ENCODE data around the gene OTOA. TPM values are rescaled to one million over a fixed set of nuclear protein-coding genes. Genes with fewer than 3 reads are reported as not detected.
"Not testable (repeated sequence)": the region's sequence is repeated elsewhere in the genome, so short reads cannot be mapped to it uniquely, and the experiment has no call there.

OTOA gene
- total RNA-seq, 2 experiments from 2014 or later = 0.15 to 0.18 TPM

- ChIA-PET CTCF (interaction anchor here (1.2 to 5.0 kb wide), 5 partner anchors 13 to 63 kb away, joined by 3 to 40 read pairs (median 8); no protein-coding TSS in a partner anchor), POLR2A (interaction anchor here (0.8 to 3.7 kb wide), 5 partner anchors 35 to 654 kb away, joined by 3 to 27 read pairs (median 5); partner anchors contain the start of gene METTL9)
- no peaks in the 10 kb centered on the region for H3K9me3 Mint-ChIP-seq
- peak overlapping the region; percentile 76 for H3K4me3 Mint-ChIP-seq
- peak overlapping the region; percentile 91 for H3K27ac Mint-ChIP-seq
- H3K27me3 Mint-ChIP-seq = no peaks in the 10 kb centered on the region
- no peak for DNase-seq
- peaks cover 48% of the 10 kb centered on the region for H3K4me1 Mint-ChIP-seq
- peaks cover 7% of the 10 kb centered on the region for H3K36me3 Mint-ChIP-seq (ENCODE audit: low read depth)
Measured at GRCh38 chr16:21644674-21645073, 19.1 kb upstream of the OTOA start.

GRCh38 chr16:21645261-21645721, 18.5 kb upstream of the OTOA start:
- peak; percentile 42 for DNase-seq

GRCh38 chr16:21646091-21646490, 17.7 kb upstream of the OTOA start:
- peaks cover 7% of the 10 kb centered on the region for H3K36me3 Mint-ChIP-seq (ENCODE audit: low read depth)
- H3K4me3 Mint-ChIP-seq = peak overlapping the region; percentile 76
- H3K9me3 Mint-ChIP-seq = no peaks in the 10 kb centered on the region
- H3K27me3 Mint-ChIP-seq = no peaks in the 10 kb centered on the region
- peaks cover 47% of the 10 kb centered on the region for H3K4me1 Mint-ChIP-seq
- DNase-seq = no peak
- H3K27ac Mint-ChIP-seq = peak overlapping the region; percentile 91
- ChIA-PET POLR2A (interaction anchor here (0.7 to 3.7 kb wide), 10 partner anchors 11 to 306 kb away, joined by 3 to 27 read pairs (median 4); partner anchors contain the start of gene METTL9), CTCF (interaction anchor here (0.8 to 5.0 kb wide), 7 partner anchors 11 to 62 kb away, joined by 3 to 40 read pairs (median 3); no protein-coding TSS in a partner anchor)

More at GRCh38 chr16:21645261-21645721, 18.5 kb upstream of the OTOA start:
- Mint-ChIP-seq H3K9me3 (no peaks in the 10 kb centered on the region), H3K27ac (peak overlapping the region; percentile 91), H3K27me3 (no peaks in the 10 kb centered on the region), H3K4me1 (peaks cover 48% of the 10 kb centered on the region), H3K4me3 (peak overlapping the region; percentile 76), H3K36me3 (ENCODE audit: low read depth) (peaks cover 7% of the 10 kb centered on the region)
- ChIA-PET CTCF (interaction anchor here (0.6 to 5.0 kb wide), 9 partner anchors 10 to 365 kb away, joined by 3 to 40 read pairs (median 3); no protein-coding TSS in a partner anchor), POLR2A (interaction anchor here (0.7 to 3.7 kb wide), 15 partner anchors 12 to 653 kb away, joined by 3 to 27 read pairs (median 4); partner anchors contain the start of genes METTL9 and UQCRC2)

DNA sequence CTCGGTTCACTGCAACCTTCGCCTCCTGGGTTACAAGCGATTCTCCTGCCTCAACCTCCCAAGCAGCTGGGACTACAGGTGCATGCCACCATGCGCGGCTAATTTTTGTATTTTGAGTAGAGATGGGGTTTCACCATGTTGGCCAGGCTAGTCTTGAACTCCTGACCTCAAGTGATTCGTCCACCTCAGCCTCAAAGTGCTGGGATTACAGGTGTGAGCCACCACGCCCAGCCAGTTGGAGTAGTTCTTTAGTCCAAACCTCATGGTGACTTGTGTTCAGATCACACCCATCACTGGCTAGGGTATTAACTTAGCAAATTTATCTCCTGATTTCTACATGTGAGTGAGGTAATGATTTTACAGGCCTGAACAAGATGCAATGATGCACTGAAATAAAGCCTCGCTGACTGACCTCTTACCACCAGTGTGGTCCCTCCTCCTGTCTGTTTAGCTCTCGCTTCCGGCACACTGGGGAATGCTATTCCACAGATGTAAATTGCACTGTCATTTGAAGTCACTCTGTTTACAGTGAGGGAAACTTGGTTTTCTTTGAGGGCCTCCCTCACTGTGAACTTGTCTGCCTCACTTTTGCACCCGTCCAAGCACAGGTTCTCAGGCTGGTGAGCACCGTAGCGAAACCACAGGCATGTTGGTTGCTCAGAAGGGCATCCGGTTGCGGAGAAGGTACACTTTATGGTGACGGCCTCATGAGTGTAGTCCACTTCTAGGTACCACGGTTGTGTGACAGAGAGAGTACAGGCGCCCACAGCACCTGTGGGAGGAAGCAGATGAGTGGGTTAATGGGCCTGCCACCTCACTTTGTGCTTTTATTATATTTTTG, 16.8 kb upstream of the OTOA start:
- POLR2A ChIA-PET = interaction anchor here (1.4 to 3.7 kb wide), 6 partner anchors 10 to 127 kb away, joined by 3 to 27 read pairs (median 8); no protein-coding TSS in a partner anchor
- Mint-ChIP-seq H3K4me1 (peaks cover 47% of the 10 kb centered on the region), H3K4me3 (peak overlapping the region; percentile 36), H3K9me3 (no peaks in the 10 kb centered on the region), H3K36me3 (ENCODE audit: low read depth) (peaks cover 7% of the 10 kb centered on the region), H3K27me3 (no peaks in the 10 kb centered on the region), H3K27ac (peak overlapping the region; percentile 91)
- peak; percentile 89 for DNase-seq
- CTCF ChIA-PET = interaction anchor here (0.9 to 5.0 kb wide), 2 partner anchors 10 to 42 kb away, joined by 3 to 40 read pairs; no protein-coding TSS in a partner anchor

DNA sequence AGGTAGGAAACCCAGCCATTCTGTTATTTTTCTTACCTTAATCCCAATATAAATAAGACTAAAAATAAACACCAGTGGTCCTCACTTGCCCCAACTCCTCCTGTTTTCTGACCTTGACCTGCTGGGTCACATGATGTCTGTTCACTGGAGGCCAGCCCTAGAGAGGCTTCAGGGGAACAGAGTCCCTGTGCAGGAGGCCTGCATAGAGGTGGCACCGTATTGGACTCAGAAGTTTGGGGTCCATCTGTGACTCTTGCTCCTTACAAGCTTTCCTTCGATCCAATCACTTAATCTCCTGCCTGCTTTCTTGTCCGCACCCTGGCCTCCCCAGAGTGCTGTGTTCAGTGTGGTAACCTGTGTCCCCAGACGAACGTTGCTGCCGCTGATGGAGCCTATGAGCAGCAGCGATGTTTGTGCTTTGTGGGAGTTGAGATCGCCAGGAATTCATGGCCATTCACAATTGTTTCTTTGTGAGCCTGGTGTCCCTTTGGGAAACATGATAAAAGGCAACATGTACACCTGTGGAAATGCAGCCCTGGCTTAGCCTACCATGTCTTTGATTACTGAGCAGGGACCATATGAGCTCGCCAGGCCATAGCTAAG, 16.1 kb upstream of the OTOA start:
- Mint-ChIP-seq H3K4me1 (peaks cover 47% of the 10 kb centered on the region), H3K36me3 (ENCODE audit: low read depth) (peaks cover 7% of the 10 kb centered on the region), H3K9me3 (no peaks in the 10 kb centered on the region), H3K27ac (peak overlapping the region; percentile 91), H3K4me3 (no peak overlapping the region), H3K27me3 (no peaks in the 10 kb centered on the region)
- POLR2A ChIA-PET = interaction anchor here (2.0 to 3.7 kb wide), 2 partner anchors 10 to 38 kb away, joined by 12 to 27 read pairs; no protein-coding TSS in a partner anchor
- no peak for DNase-seq
- CTCF ChIA-PET = interaction anchor here (5.0 kb wide), 1 partner anchor 10 kb away, joined by 40 read pairs; no protein-coding TSS in a partner anchor

DNA sequence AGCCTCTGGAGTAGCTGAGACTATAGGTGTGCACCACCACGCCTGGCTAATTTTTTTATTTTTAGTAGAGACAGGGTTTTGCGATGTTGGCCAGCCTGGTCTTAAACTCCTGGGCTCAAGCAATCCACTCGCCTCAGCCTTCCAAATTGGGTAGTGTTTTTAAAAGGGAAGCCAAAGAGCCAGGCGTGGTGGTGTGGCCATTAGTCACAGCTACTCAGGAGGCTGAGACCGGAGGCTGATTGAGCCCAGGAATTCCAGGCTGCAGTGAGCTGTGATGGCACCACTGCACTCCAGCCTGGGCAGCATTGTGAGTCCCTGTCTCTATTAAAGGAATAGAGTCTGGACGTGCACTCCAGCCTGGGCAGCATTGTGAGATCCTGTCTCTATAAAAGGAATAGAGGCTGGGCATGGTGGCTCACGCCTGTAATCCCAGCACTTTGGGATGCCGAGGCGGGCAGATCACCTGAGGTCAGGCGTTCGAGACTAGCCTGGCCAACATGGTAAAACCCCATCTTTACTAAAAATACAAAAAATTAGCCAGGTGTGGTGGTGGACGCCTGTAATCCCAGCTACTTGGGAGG, 13.9 kb upstream of the OTOA start:
- H3K27ac Mint-ChIP-seq, POLR2A ChIA-PET, DNase-seq, H3K4me3 Mint-ChIP-seq, H3K27me3 Mint-ChIP-seq, H3K9me3 Mint-ChIP-seq: not testable (repeated sequence)
- CTCF ChIA-PET = interaction anchor here (0.7 to 5.0 kb wide), 2 partner anchors 7 to 1784 kb away, joined by 3 to 40 read pairs; no protein-coding TSS in a partner anchor
- Mint-ChIP-seq H3K4me1 (peaks cover 47% of the 10 kb centered on the region), H3K36me3 (ENCODE audit: low read depth) (peaks cover 11% of the 10 kb centered on the region)

DNA sequence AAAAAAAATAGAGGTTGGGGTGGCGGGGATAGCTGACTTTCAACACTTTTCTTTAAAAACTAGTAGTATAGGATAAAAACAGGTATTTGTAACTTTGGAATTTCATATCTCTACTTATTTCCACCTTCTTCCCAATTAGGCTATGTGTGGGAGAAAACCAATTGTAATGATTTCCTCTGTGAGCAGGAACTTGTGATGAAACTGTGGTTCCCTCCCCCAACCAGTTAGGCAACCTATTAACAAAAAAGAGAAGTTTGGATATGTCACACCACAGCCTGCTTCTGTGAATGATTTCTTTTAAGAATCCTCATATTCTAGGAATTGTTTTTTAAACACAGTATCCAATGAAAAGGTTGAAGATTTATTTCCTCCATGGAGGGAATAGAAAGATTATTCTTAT, 13.2 kb upstream of the OTOA start:
- Mint-ChIP-seq H3K4me3 (no peak overlapping the region), H3K9me3 (no peaks in the 10 kb centered on the region), H3K27ac (no peak overlapping the region), H3K27me3 (no peaks in the 10 kb centered on the region), H3K36me3 (ENCODE audit: low read depth) (peaks cover 16% of the 10 kb centered on the region), H3K4me1 (peaks cover 43% of the 10 kb centered on the region)
- ChIA-PET CTCF (interaction anchor here (0.7 kb wide), 1 partner anchor 1784 kb away, joined by 3 read pairs; no protein-coding TSS in a partner anchor), POLR2A (no interaction called here)
- no peak for DNase-seq

DNA sequence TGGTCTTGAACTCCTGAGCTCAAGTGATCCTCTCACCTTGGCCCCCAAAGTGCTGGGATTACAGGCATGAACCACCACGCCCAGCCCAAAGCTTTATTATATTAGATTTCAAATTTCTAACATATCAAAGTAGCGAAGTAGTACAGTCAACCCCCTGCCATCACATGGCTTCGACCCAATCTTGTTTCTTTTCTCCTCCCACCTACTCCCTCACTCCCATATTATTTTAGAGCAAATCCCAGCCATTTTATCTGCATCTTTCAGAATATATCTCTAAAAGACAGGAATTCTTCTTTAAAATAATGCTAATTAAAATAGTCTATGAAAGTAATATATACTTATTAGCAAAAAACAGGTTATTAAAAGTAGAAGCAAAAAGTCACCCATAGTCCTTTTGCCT, 12.3 kb upstream of the OTOA start:
- ChIA-PET CTCF (interaction anchor here (0.8 to 1.2 kb wide), 2 partner anchors 13 to 58 kb away, joined by 3 to 4 read pairs; no protein-coding TSS in a partner anchor), POLR2A (no interaction called here)
- Mint-ChIP-seq H3K4me3 (no peak overlapping the region), H3K27me3 (no peaks in the 10 kb centered on the region), H3K27ac (no peak overlapping the region), H3K36me3 (ENCODE audit: low read depth) (peaks cover 21% of the 10 kb centered on the region), H3K4me1 (peaks cover 40% of the 10 kb centered on the region), H3K9me3 (no peaks in the 10 kb centered on the region)
- DNase-seq = no peak

DNA sequence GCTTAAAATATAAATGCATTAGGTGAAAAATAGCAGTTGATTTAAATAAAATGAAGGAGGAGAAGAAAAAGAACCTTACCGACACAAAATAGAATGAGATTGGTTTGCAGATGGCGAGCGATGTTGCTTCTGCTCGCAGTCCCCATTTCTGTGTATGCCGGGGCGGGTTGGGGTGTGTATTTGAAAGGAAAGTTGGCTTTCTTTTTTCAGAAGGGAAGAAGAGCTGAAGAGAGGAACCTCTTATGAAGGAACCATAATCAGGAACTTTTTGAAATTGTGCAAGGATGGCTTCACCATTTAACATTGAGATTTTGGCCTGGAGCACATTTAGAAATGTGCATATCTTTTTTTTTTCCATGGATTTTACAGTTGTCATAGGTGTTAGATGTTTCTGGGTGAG, 11.3 kb upstream of the OTOA start, which contains the start of gene IGSF6:
Gene IGSF6, minus strand, starts transcription at position 156 of the 400 bp plus-strand sequence. Its CDS starts 10 bp downstream, at position 146.
- Mint-ChIP-seq H3K27ac (no peak within 1 kb of the TSS), H3K4me3 (no peak within 1 kb of the TSS), H3K9me3 (no peaks in the 10 kb centered on the region), H3K36me3 (ENCODE audit: low read depth) (peaks cover 21% of the 10 kb centered on the region), H3K27me3 (no peaks in the 10 kb centered on the region), H3K4me1 (peaks cover 41% of the 10 kb centered on the region)
- ChIA-PET CTCF (interaction anchor here (1.2 kb wide), 2 partner anchors 11 to 14 kb away, joined by 3 to 4 read pairs; no protein-coding TSS in a partner anchor), POLR2A (no interaction called here)
- no peak for DNase-seq

DNA sequence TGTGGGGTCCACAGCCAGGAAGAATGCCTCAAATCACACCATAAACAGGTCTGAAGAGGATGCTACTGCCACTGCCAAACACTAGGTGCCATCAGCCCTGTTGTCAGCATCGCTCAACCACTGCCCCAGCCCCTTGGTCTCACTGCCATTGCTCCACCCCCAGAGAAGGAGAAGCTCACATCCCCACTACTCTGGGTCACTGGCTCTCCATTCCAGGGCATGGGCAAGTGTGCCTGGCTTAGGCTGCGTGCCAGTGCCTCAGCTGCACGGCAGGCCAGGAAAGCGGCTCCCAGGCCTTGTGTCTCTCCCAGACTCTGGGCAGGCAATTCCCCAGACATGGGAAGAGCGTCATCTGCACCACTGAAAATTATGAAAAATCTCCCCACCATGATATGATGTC, 10.2 kb upstream of the OTOA start:
- ChIA-PET CTCF (no interaction called here), POLR2A (no interaction called here)
- Mint-ChIP-seq H3K4me1 (peaks cover 39% of the 10 kb centered on the region), H3K9me3 (no peaks in the 10 kb centered on the region), H3K36me3 (ENCODE audit: low read depth) (peaks cover 16% of the 10 kb centered on the region), H3K27me3 (no peaks in the 10 kb centered on the region), H3K4me3 (no peak overlapping the region), H3K27ac (no peak overlapping the region)
- DNase-seq = no peak

DNA sequence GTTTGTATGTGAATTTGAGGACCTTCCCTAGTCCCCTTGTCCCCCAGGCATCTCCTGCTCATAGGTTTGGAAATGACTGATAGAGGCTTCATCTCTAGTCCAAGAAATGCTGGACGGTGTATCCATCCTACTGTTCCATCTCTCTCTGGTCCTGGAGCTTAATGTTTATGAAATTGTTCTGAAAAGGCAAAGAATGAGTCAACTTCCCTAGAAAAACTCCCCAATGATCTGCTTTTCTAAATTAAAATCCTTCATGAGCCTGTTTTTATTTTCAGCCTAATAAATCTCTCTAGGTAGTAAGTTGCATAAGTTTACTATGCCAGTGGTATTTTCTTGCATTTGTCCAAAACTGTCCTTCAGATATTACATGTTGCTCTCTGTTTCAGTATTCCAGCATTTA, 9.3 kb upstream of the OTOA start:
- CTCF ChIA-PET = interaction anchor here (0.7 to 1.7 kb wide), 2 partner anchors 9 to 377 kb away, joined by 3 to 4 read pairs; no protein-coding TSS in a partner anchor
- DNase-seq = no peak

DNA sequence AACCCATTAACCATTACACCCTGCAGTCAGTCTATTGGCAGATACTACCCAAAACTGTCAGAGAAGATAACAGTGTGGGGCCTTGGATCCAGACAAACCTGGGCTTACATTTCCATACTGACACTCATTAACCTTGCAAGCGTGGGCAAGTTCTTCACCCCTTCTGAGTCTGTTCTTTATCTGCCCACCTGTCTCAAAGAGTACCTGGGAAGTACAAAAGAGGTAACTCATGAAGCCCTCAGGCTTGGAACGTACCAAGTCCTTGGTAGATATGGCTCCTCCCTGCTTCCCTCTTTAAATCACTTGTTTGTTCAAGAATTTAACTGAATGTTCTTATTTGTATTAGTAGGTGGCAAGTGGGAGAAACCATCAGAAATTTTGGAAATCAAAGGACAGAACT, 8.9 kb upstream of the OTOA start:
- Mint-ChIP-seq H3K27ac (no peak overlapping the region), H3K4me3 (no peak overlapping the region), H3K27me3 (no peaks in the 10 kb centered on the region), H3K9me3 (no peaks in the 10 kb centered on the region), H3K4me1 (peaks cover 36% of the 10 kb centered on the region), H3K36me3 (ENCODE audit: low read depth) (peaks cover 16% of the 10 kb centered on the region)
- no peak for DNase-seq
- CTCF ChIA-PET = interaction anchor here (1.7 kb wide), 1 partner anchor 10 kb away, joined by 4 read pairs; no protein-coding TSS in a partner anchor
- POLR2A ChIA-PET = no interaction called here

More for the DNA sequence above, 9.3 kb upstream of the OTOA start:
- no peak overlapping the region for H3K4me3 Mint-ChIP-seq
- POLR2A ChIA-PET = no interaction called here
- H3K27me3 Mint-ChIP-seq = no peaks in the 10 kb centered on the region
- no peak overlapping the region for H3K27ac Mint-ChIP-seq
- peaks cover 36% of the 10 kb centered on the region for H3K4me1 Mint-ChIP-seq
- no peaks in the 10 kb centered on the region for H3K9me3 Mint-ChIP-seq
- peaks cover 16% of the 10 kb centered on the region for H3K36me3 Mint-ChIP-seq (ENCODE audit: low read depth)

All from activated CD4-positive, alpha-beta memory T cell treated with anti-CD3 and anti-CD28 coated beads, Interleukin-2, amount 10 ng/mL, durations not matched to agents 7 days and 5 days (primary cell).